ENCODE data around the gene KDM1B.

The KDM1B gene

GRCh38 chr6:18234564-18234963 lies 79.3 kb downstream of the KDM1B start:
- H3K4me2 ChIP-seq, result no peak overlapping the region
- no peak overlapping the region for H3K9ac ChIP-seq
- TF ChIP-seq, protein P1, sequence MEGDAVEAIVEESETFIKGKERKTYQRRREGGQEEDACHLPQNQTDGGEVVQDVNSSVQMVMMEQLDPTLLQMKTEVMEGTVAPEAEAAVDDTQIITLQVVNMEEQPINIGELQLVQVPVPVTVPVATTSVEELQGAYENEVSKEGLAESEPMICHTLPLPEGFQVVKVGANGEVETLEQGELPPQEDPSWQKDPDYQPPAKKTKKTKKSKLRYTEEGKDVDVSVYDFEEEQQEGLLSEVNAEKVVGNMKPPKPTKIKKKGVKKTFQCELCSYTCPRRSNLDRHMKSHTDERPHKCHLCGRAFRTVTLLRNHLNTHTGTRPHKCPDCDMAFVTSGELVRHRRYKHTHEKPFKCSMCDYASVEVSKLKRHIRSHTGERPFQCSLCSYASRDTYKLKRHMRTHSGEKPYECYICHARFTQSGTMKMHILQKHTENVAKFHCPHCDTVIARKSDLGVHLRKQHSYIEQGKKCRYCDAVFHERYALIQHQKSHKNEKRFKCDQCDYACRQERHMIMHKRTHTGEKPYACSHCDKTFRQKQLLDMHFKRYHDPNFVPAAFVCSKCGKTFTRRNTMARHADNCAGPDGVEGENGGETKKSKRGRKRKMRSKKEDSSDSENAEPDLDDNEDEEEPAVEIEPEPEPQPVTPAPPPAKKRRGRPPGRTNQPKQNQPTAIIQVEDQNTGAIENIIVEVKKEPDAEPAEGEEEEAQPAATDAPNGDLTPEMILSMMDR (conservative IDR thresholded peaks at IDR 0.05; ENCODE audit: low read depth, low read length), result no peak
- H3K79me2 ChIP-seq (ENCODE audit: insufficient read depth, low read depth), result peaks cover 9% of the 10 kb centered on the region; the same call in 1 of the 2 replicates
- H3K27me3 ChIP-seq (ENCODE audit: insufficient read depth, low read depth), result no peaks in the 10 kb centered on the region
- no peak overlapping the region for H3K27ac ChIP-seq
- H3K4me1 ChIP-seq (ENCODE audit: low read depth, poor library complexity, severe bottlenecking), result no peaks in the 10 kb centered on the region
- H3K36me3 ChIP-seq (ENCODE audit: insufficient read depth), result peaks cover 5% of the 10 kb centered on the region; the same call in 1 of the 2 replicates
- H3K4me3 ChIP-seq (IDR thresholded peaks at IDR 0.05; ENCODE audit: insufficient read depth, low read depth, low read length), result no peak overlapping the region
- H2AFZ ChIP-seq (ENCODE audit: low read depth), result no peak overlapping the region
- H4K20me1 ChIP-seq (ENCODE audit: insufficient read depth), result no peaks in the 10 kb centered on the region

- no peak overlapping the region for H2AFZ ChIP-seq (ENCODE audit: low read depth)
- H3K4me3 ChIP-seq (IDR thresholded peaks at IDR 0.05; ENCODE audit: insufficient read depth, low read depth, low read length), result no peak overlapping the region
- peaks cover 5% of the 10 kb centered on the region; the same call in 1 of the 2 replicates for H3K36me3 ChIP-seq (ENCODE audit: insufficient read depth)
- no peak overlapping the region for H3K27ac ChIP-seq
- no peaks in the 10 kb centered on the region for H3K27me3 ChIP-seq (ENCODE audit: insufficient read depth, low read depth)
- H3K4me1 ChIP-seq (ENCODE audit: low read depth, poor library complexity, severe bottlenecking), result no peaks in the 10 kb centered on the region
- TF ChIP-seq, protein P1 (conservative IDR thresholded peaks at IDR 0.05; ENCODE audit: low read depth, low read length), result no peak
- peaks cover 9% of the 10 kb centered on the region; the same call in 1 of the 2 replicates for H3K79me2 ChIP-seq (ENCODE audit: insufficient read depth, low read depth)
- no peak overlapping the region for H3K4me2 ChIP-seq
- H3K9ac ChIP-seq, result no peak overlapping the region
- peaks cover 3% of the 10 kb centered on the region; the same call in 1 of the 2 replicates for H4K20me1 ChIP-seq (ENCODE audit: insufficient read depth)
Measured at GRCh38 chr6:18235524-18235923, 80.3 kb downstream of the KDM1B start.

GRCh38 chr6:18237167-18237566 lies 81.9 kb downstream of the KDM1B start:
- Histone ChIP-seq H2AFZ (ENCODE audit: low read depth) (no peak overlapping the region), H4K20me1 (ENCODE audit: insufficient read depth) (peaks cover 3% of the 10 kb centered on the region; the same call in 1 of the 2 replicates), H3K27me3 (ENCODE audit: insufficient read depth, low read depth) (no peaks in the 10 kb centered on the region), H3K4me3 (IDR thresholded peaks at IDR 0.05; ENCODE audit: insufficient read depth, low read depth, low read length) (no peak overlapping the region), H3K36me3 (ENCODE audit: insufficient read depth) (peaks cover 9% of the 10 kb centered on the region; the same call in 1 of the 2 replicates), H3K4me1 (ENCODE audit: low read depth, poor library complexity, severe bottlenecking) (peaks cover 11% of the 10 kb centered on the region), H3K4me2 (no peak overlapping the region), H3K27ac (no peak overlapping the region), H3K9ac (no peak overlapping the region), H3K79me2 (ENCODE audit: insufficient read depth, low read depth) (peaks cover under 1% of the 10 kb centered on the region; the same call in 1 of the 2 replicates)
- TF ChIP-seq, protein P1 (conservative IDR thresholded peaks at IDR 0.05; ENCODE audit: low read depth, low read length), result no peak

DNA sequence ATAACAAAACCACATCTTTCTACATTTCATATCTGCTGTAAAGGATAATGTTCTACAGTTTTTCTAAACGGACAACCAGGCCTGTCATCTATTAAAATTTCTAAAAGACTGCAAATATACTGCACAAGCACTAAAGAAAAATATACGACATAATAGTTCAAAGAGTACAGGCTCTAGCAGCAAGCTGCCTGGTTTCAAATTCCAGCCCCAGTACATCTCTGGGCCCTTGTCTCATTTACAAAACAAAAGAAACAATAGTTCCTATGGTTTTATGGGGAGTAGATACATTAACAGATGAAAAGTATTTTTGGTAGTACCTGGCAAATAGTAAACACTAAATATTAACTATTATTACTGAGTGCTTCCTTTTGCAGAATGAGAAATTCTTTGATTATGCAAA lies 85.0 kb downstream of the KDM1B start:
- peaks cover 10% of the 10 kb centered on the region; the same call in 1 of the 2 replicates for H3K36me3 ChIP-seq (ENCODE audit: insufficient read depth)
- TF ChIP-seq, protein P1 (conservative IDR thresholded peaks at IDR 0.05; ENCODE audit: low read depth, low read length), result no peak
- H3K4me2 ChIP-seq, result no peak overlapping the region
- H3K4me1 ChIP-seq (ENCODE audit: low read depth, poor library complexity, severe bottlenecking), result peaks cover 41% of the 10 kb centered on the region
- 0 out of 2 replicates have a peak, but pooled peaks cover 6% of the 10 kb centered on the region for H3K79me2 ChIP-seq (ENCODE audit: insufficient read depth, low read depth)
- no peak overlapping the region for H3K9ac ChIP-seq
- no peak overlapping the region for H3K4me3 ChIP-seq (IDR thresholded peaks at IDR 0.05; ENCODE audit: insufficient read depth, low read depth, low read length)
- H2AFZ ChIP-seq (ENCODE audit: low read depth), result no peak overlapping the region
- no peaks in the 10 kb centered on the region for H3K27me3 ChIP-seq (ENCODE audit: insufficient read depth, low read depth)
- H4K20me1 ChIP-seq (ENCODE audit: insufficient read depth), result peaks cover 3% of the 10 kb centered on the region; the same call in 1 of the 2 replicates
- no peak overlapping the region for H3K27ac ChIP-seq

Data from KMS-11 (cell line).